ENCODE measurements around the gene SYN1.
"Not testable (repeated sequence)": the region's sequence is repeated elsewhere in the genome, so short reads cannot be mapped to it uniquely, and the experiment has no call there.

SYN1 gene

GRCh38 chrX:47633689-47634590 is 14.3 kb upstream of the SYN1 start:
- no peak for DNase-seq

- no peak for DNase-seq
These were observed 13.0 kb upstream of the SYN1 start for GRCh38 chrX:47632666-47633065.

- no peak for DNase-seq
These were observed 12.0 kb upstream of the SYN1 start for GRCh38 chrX:47631676-47632075.

GRCh38 chrX:47629419-47630200 is 10.0 kb upstream of the SYN1 start, which contains the start of gene CFP:
TSS of gene CFP (minus strand) at chrX:47629930. CDS start at chrX:47629844, 86 bp downstream.
- no peak for DNase-seq

GRCh38 chrX:47628982-47629381 is 9.3 kb upstream of the SYN1 start:
- peak in 1 of 2 experiments; percentile 13 for DNase-seq

- peak in 1 of 2 experiments; percentile 58 for DNase-seq
These were observed 5.7 kb upstream of the SYN1 start for GRCh38 chrX:47625365-47625764.

- peak; percentile 91 to 96 for DNase-seq
These were observed 3.9 kb upstream of the SYN1 start for GRCh38 chrX:47623540-47624027.

GRCh38 chrX:47621851-47622250 is 2.2 kb upstream of the SYN1 start:
- no peak for DNase-seq

- no peak for DNase-seq
These were observed 637 bp upstream of the SYN1 start for GRCh38 chrX:47620303-47620685.

GRCh38 chrX:47618923-47619485 is 653 bp downstream of the SYN1 start:
- no peak for DNase-seq

- DNase-seq, result no peak
These were observed 5.0 kb downstream of the SYN1 start for GRCh38 chrX:47614618-47615017.

- peak; percentile 2 to 72 for DNase-seq
These were observed 6.6 kb downstream of the SYN1 start for GRCh38 chrX:47613082-47613481.

- DNase-seq, result no peak
These were observed 7.2 kb downstream of the SYN1 start for GRCh38 chrX:47612418-47612817.

- DNase-seq, result no peak
These were observed 7.7 kb downstream of the SYN1 start for GRCh38 chrX:47611926-47612325.

- DNase-seq, result no peak
These were observed 8.2 kb downstream of the SYN1 start for GRCh38 chrX:47611489-47611888.

- DNase-seq, result no peak
These were observed 9.1 kb downstream of the SYN1 start for GRCh38 chrX:47610511-47610910.

GRCh38 chrX:47608130-47608810 is 11.4 kb downstream of the SYN1 start:
- DNase-seq, result no peak

GRCh38 chrX:47607091-47607490 is 12.6 kb downstream of the SYN1 start:
- no peak for DNase-seq

GRCh38 chrX:47605024-47605423 is 14.6 kb downstream of the SYN1 start:
- DNase-seq, result no peak

- DNase-seq, result not testable (repeated sequence)
These were observed 16.5 kb downstream of the SYN1 start for GRCh38 chrX:47603125-47603524.

- DNase-seq, result no peak
These were observed 22.4 kb downstream of the SYN1 start for GRCh38 chrX:47597222-47597621.

- DNase-seq, result no peak
These were observed 23.4 kb downstream of the SYN1 start for GRCh38 chrX:47596256-47596655.
